Pons (tissue), 1 donor: Measurements from ENCODE around the gene SLC29A1.
"Not testable (repeated sequence)": the region's sequence is repeated elsewhere in the genome, so short reads cannot be mapped to it uniquely, and the experiment has no call there.

Experiments
- DNase-seq: peaks from one replicate; pipeline ENCODE4 v3.0.0-alpha.2; 2016; ENCODE audit warnings: low spot score

Gene SLC29A1

GRCh38 chr6:44222486-44223318 lies 693 bp upstream of the SLC29A1 start:
- no peak for DNase-seq

- DNase-seq: no peak
Observed at GRCh38 chr6:44224029-44224964, 902 bp downstream of the SLC29A1 start.

GRCh38 chr6:44224965-44225305 lies 1.5 kb downstream of the SLC29A1 start:
- DNase-seq: no peak

- no peak for DNase-seq
Observed at GRCh38 chr6:44225579-44226325, 2.4 kb downstream of the SLC29A1 start.

- no peak for DNase-seq
Observed at GRCh38 chr6:44226368-44227147, 3.2 kb downstream of the SLC29A1 start.

- no peak for DNase-seq
Observed at GRCh38 chr6:44227148-44227793, 3.9 kb downstream of the SLC29A1 start.

- no peak for DNase-seq
Observed at GRCh38 chr6:44228031-44228430, 4.6 kb downstream of the SLC29A1 start.

GRCh38 chr6:44228433-44228832 lies 5.0 kb downstream of the SLC29A1 start:
- DNase-seq: no peak

GRCh38 chr6:44228836-44229235 lies 5.4 kb downstream of the SLC29A1 start:
- no peak for DNase-seq

GRCh38 chr6:44229376-44230033 lies 6.1 kb downstream of the SLC29A1 start:
- no peak for DNase-seq

- DNase-seq: no peak
Observed at GRCh38 chr6:44230034-44230675, 6.8 kb downstream of the SLC29A1 start.

- not testable (repeated sequence) for DNase-seq
Observed at GRCh38 chr6:44231426-44231825, 8.0 kb downstream of the SLC29A1 start.

- DNase-seq: no peak
Observed at GRCh38 chr6:44232676-44233566, 9.5 kb downstream of the SLC29A1 start.

- DNase-seq: no peak
Observed at GRCh38 chr6:44233567-44234100, 10.2 kb downstream of the SLC29A1 start.

- peak; percentile 93 for DNase-seq
Observed at GRCh38 chr6:44234101-44235025, 11.0 kb downstream of the SLC29A1 start.

GRCh38 chr6:44235269-44235668 lies 11.9 kb downstream of the SLC29A1 start:
- no peak for DNase-seq

GRCh38 chr6:44235891-44236516 lies 12.6 kb downstream of the SLC29A1 start:
- DNase-seq: no peak
